ENCODE data around the gene STMN3.

The STMN3 gene

GRCh38 chr20:63597651-63598478, 55.4 kb downstream of the STMN3 start:
- no peak for TF ChIP-seq SIN3A (IDR thresholded peaks at IDR 0.05; ENCODE audit: borderline replicate concordance, insufficient read depth, low read length)
- no peak for TF ChIP-seq POLR2AphosphoS5 (IDR thresholded peaks at IDR 0.05; ENCODE audit: low read depth, low read length)

GRCh38 chr20:63596423-63596822, 56.8 kb downstream of the STMN3 start:
- no peak for TF ChIP-seq REST (IDR thresholded peaks at IDR 0.05; ENCODE audit: insufficient read depth in 1 of 2, low read depth in 2 of 2, low read length in 2 of 2)
- no peak for TF ChIP-seq POLR2AphosphoS5 (IDR thresholded peaks at IDR 0.05; ENCODE audit: low read depth, low read length)
- TF ChIP-seq TAF1 (IDR thresholded peaks at IDR 0.05; ENCODE audit: borderline replicate concordance, insufficient read depth, low read length): no peak
- TF ChIP-seq SIN3A (IDR thresholded peaks at IDR 0.05; ENCODE audit: borderline replicate concordance, insufficient read depth, low read length): no peak
- no peak for TF ChIP-seq FOXP2 (optimal IDR thresholded peaks at IDR 0.05; ENCODE audit: borderline replicate concordance, extremely low read depth, extremely low read length, insufficient read depth)

- TF ChIP-seq SIN3A (IDR thresholded peaks at IDR 0.05; ENCODE audit: borderline replicate concordance, insufficient read depth, low read length) (no peak), TAF1 (IDR thresholded peaks at IDR 0.05; ENCODE audit: borderline replicate concordance, insufficient read depth, low read length) (no peak), FOXP2 (optimal IDR thresholded peaks at IDR 0.05; ENCODE audit: borderline replicate concordance, extremely low read depth, extremely low read length, insufficient read depth) (no peak), POLR2AphosphoS5 (IDR thresholded peaks at IDR 0.05; ENCODE audit: low read depth, low read length) (no peak), REST (IDR thresholded peaks at IDR 0.05; ENCODE audit: insufficient read depth in 1 of 2, low read depth in 2 of 2, low read length in 2 of 2) (no peak)
These were observed 57.7 kb downstream of the STMN3 start for GRCh38 chr20:63595416-63596127.

GRCh38 chr20:63594043-63594561, 59.1 kb downstream of the STMN3 start:
- TF ChIP-seq REST (IDR thresholded peaks at IDR 0.05; ENCODE audit: insufficient read depth in 1 of 2, low read depth in 2 of 2, low read length in 2 of 2): no peak
- TF ChIP-seq FOXP2 (optimal IDR thresholded peaks at IDR 0.05; ENCODE audit: borderline replicate concordance, extremely low read depth, extremely low read length, insufficient read depth): no peak
- no peak for TF ChIP-seq TAF1 (IDR thresholded peaks at IDR 0.05; ENCODE audit: borderline replicate concordance, insufficient read depth, low read length)
- TF ChIP-seq POLR2AphosphoS5 (IDR thresholded peaks at IDR 0.05; ENCODE audit: low read depth, low read length): no peak
- TF ChIP-seq SIN3A (IDR thresholded peaks at IDR 0.05; ENCODE audit: borderline replicate concordance, insufficient read depth, low read length): no peak

- TF ChIP-seq TAF1 (IDR thresholded peaks at IDR 0.05; ENCODE audit: borderline replicate concordance, insufficient read depth, low read length) (no peak), SIN3A (IDR thresholded peaks at IDR 0.05; ENCODE audit: borderline replicate concordance, insufficient read depth, low read length) (no peak), POLR2AphosphoS5 (IDR thresholded peaks at IDR 0.05; ENCODE audit: low read depth, low read length) (no peak)
These were observed 60.6 kb downstream of the STMN3 start for GRCh38 chr20:63592661-63593060.

All from PFSK-1 (cell line).